HG03442 (cell line): ENCODE results near the gene RANGRF.

Source experiments
- ATAC-seq: cut with Tn5 transposase; IDR thresholded peaks from one replicate; pipeline ENCODE4 v1.9.1; 2021; ENCODE audit warnings: mild to moderate bottlenecking, moderate library complexity; ENCODE audit not compliant: unreplicated experiment

RANGRF gene

GRCh38 chr17:8273884-8274444, 14.5 kb upstream of the RANGRF start:
- no peak for ATAC-seq

GRCh38 chr17:8274816-8275215, 13.7 kb upstream of the RANGRF start:
- no peak for ATAC-seq

GRCh38 chr17:8275421-8276290, 12.8 kb upstream of the RANGRF start:
- ATAC-seq = no peak

- no peak for ATAC-seq
Observed at GRCh38 chr17:8277317-8277716, 11.2 kb upstream of the RANGRF start.

GRCh38 chr17:8282345-8282744, 6.1 kb upstream of the RANGRF start:
- ATAC-seq = no peak

- no peak for ATAC-seq
Observed at GRCh38 chr17:8283356-8283755, 5.1 kb upstream of the RANGRF start.

GRCh38 chr17:8284126-8284525, 4.3 kb upstream of the RANGRF start:
- no peak for ATAC-seq

- ATAC-seq = no peak
Observed at GRCh38 chr17:8285270-8286181, 2.9 kb upstream of the RANGRF start.

- no peak for ATAC-seq
Observed at GRCh38 chr17:8287651-8288335, 677 bp upstream of the RANGRF start.

GRCh38 chr17:8289103-8289397, 580 bp downstream of the RANGRF start:
- peak; percentile 51 for ATAC-seq

- ATAC-seq = no peak
Observed at GRCh38 chr17:8290043-8290442, 1.6 kb downstream of the RANGRF start.

GRCh38 chr17:8292639-8293395, 4.3 kb downstream of the RANGRF start:
- ATAC-seq = no peak

GRCh38 chr17:8294361-8294760, 5.9 kb downstream of the RANGRF start:
- ATAC-seq = no peak

- ATAC-seq = no peak
Observed at GRCh38 chr17:8294814-8295316, 6.4 kb downstream of the RANGRF start.

GRCh38 chr17:8300226-8300625, 11.8 kb downstream of the RANGRF start:
- ATAC-seq = no peak

- ATAC-seq = peak; percentile 47
Observed at GRCh38 chr17:8300627-8301242, 12.3 kb downstream of the RANGRF start.

GRCh38 chr17:8310601-8311123, 22.2 kb downstream of the RANGRF start:
- ATAC-seq = no peak

- no peak for ATAC-seq
Observed at GRCh38 chr17:8311131-8311790, 22.8 kb downstream of the RANGRF start.

GRCh38 chr17:8312251-8312650, 23.8 kb downstream of the RANGRF start:
- no peak for ATAC-seq
